Activated naive CD8-positive, alpha-beta T cell treated with anti-CD3 and anti-CD28 coated beads, Interleukin-2, amount 50 U/mL, for 24 hours (primary cell): ENCODE results near the gene EID2B.

Experiments
- ATAC-seq: fragments of 150-1000 bp; cut with Tn5 transposase; one replicate; pipeline ENCODE4 v1.10.0; 2021
- DNase-seq: peaks from one replicate; pipeline ENCODE4 v3.0.0; 2021
- H3K27ac Mint-ChIP-seq: one replicate; pipeline ENCODE4 v1.8.0; 2021; ENCODE audit warnings: mild to moderate bottlenecking, mixed read lengths
- H3K27me3 Mint-ChIP-seq: one replicate; pipeline ENCODE4 v1.8.0; 2021; ENCODE audit warnings: mixed read lengths
- H3K36me3 Mint-ChIP-seq: one replicate; pipeline ENCODE4 v1.8.0; 2021; ENCODE audit warnings: low read depth, mixed read lengths
- H3K4me1 Mint-ChIP-seq: one replicate; pipeline ENCODE4 v1.8.0; 2021; ENCODE audit warnings: mixed read lengths
- H3K4me3 Mint-ChIP-seq: one replicate; pipeline ENCODE4 v1.8.0; 2021; ENCODE audit warnings: mild to moderate bottlenecking, moderate library complexity, mixed read lengths
- H3K9me3 Mint-ChIP-seq: one replicate; pipeline ENCODE4 v1.8.0; 2021; ENCODE audit warnings: mixed read lengths

The EID2B gene

DNA sequence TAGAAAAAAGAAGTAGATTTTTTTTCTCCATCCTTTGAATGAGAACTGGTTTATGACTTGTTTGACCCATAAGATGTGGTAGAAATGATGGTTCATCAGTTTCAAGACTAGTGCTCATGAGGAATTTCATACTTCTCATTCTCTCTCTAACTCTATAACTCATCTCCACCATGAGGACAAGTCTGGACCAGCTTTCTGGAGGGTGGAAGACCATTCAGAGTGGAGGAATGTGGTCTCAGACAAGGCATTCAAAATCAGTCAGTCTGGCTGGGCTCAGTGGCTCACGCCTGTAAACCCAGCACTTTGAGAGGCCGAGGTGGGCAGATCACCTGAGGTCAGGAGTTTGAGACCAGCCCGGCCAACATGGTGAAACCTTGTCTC is 10.8 kb upstream of the EID2B start:
- ATAC-seq, result no peak
- peaks cover 2% of the 10 kb centered on the region for H3K27me3 Mint-ChIP-seq
- H3K27ac Mint-ChIP-seq, result peak overlapping the region; percentile 66
- no peak for DNase-seq
- H3K4me1 Mint-ChIP-seq, result peaks cover 51% of the 10 kb centered on the region
- H3K9me3 Mint-ChIP-seq, result no peaks in the 10 kb centered on the region
- no peak overlapping the region for H3K4me3 Mint-ChIP-seq
- H3K36me3 Mint-ChIP-seq, result peaks cover 4% of the 10 kb centered on the region

DNA sequence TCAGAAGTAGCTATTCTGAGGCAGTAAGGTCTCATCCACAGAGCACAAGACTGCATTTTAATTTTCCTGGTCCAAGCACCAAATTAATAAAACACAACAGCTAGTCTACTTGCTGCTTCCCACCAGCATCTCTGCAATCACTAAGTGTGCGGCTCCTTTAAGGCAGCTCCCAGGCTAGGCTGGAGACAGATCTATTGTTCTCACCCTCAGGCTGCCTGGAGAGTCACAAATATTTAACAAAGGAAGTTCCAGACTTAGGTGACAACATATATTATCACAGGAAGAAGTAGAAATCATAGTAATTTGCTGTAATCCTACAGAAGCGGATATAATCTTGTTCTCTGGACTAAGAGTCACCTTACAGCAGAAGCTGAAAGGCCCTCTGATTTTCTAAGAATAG is 9.6 kb upstream of the EID2B start:
- Mint-ChIP-seq H3K4me3 (no peak overlapping the region), H3K4me1 (peaks cover 61% of the 10 kb centered on the region)

GRCh38 chr19:39540333-39540673 is 7.7 kb upstream of the EID2B start:
- H3K36me3 Mint-ChIP-seq, result peaks cover 10% of the 10 kb centered on the region
- H3K4me1 Mint-ChIP-seq, result peaks cover 56% of the 10 kb centered on the region
- peaks cover 2% of the 10 kb centered on the region for H3K27me3 Mint-ChIP-seq
- no peaks in the 10 kb centered on the region for H3K9me3 Mint-ChIP-seq
- no peak for DNase-seq
- no peak for ATAC-seq
- H3K4me3 Mint-ChIP-seq, result peak overlapping the region; percentile 97
- peak overlapping the region; percentile 96 for H3K27ac Mint-ChIP-seq

More for the DNA sequence above, 9.6 kb upstream of the EID2B start:
- Mint-ChIP-seq H3K27me3 (peaks cover 2% of the 10 kb centered on the region), H3K9me3 (no peaks in the 10 kb centered on the region), H3K27ac (no peak overlapping the region), H3K36me3 (peaks cover 10% of the 10 kb centered on the region)
- DNase-seq, result no peak
- no peak for ATAC-seq

DNA sequence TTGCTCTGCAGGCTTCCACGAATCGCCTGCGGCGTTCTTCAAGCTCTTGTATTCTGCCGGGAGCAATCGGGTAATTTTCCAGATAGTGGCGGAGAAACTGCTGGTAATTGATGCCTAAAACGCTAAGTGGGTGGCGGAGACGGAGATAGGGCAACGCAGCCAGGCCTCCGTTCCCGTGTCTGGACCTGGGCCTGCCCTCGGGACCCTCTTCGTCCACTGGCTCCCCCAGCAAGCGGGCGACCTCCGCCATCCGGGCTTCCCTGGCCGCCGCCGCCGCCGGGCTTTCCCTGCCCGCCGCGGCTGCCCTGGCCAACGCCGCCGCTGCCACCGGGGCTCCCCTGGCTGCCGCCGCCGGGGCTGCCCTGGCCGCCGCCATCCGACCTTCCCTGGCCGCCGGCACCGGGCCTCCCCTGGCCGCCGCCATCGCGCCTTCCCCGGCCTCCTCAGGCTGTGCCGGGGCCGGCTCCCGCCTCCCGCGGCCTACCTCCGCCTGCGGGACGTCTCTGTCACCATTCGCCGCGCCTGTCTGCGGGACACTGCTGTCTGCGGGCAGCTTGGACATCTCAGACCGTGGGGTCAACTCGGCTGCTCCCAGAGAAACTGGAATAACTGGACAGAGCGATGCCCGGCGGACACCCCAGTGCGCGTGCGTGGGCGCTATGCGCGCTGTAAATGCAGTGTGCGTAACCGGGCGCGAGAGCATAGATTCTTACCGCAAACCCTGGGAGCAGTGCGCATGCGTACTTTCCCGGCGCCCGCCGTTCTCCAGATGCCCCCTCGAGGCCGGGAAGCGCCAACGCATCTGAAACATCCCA is 7.1 kb upstream of the EID2B start, which contains the start of gene EID2:
Gene EID2 (minus strand): TSS at position 644 of the 815 bp plus-strand sequence. CDS start 82 bp downstream, at position 562.
- Mint-ChIP-seq H3K36me3 (peaks cover 10% of the 10 kb centered on the region), H3K27ac (peak within 1 kb of the TSS; percentile 96), H3K4me3 (peak within 1 kb of the TSS; percentile 97), H3K4me1 (peaks cover 53% of the 10 kb centered on the region), H3K9me3 (no peaks in the 10 kb centered on the region), H3K27me3 (peaks cover 2% of the 10 kb centered on the region)
- DNase-seq, result peak; percentile 98
- peak; percentile 76 for ATAC-seq

- Mint-ChIP-seq H3K4me3 (peak overlapping the region; percentile 97), H3K9me3 (no peaks in the 10 kb centered on the region), H3K4me1 (peaks cover 48% of the 10 kb centered on the region), H3K27ac (peak overlapping the region; percentile 95), H3K36me3 (peaks cover 10% of the 10 kb centered on the region), H3K27me3 (peaks cover 2% of the 10 kb centered on the region)
- DNase-seq, result no peak
- ATAC-seq, result no peak
Measured at GRCh38 chr19:39539165-39539517, 6.5 kb upstream of the EID2B start.

- no peak for ATAC-seq
- Mint-ChIP-seq H3K27ac (no peak overlapping the region), H3K4me1 (peaks cover 40% of the 10 kb centered on the region), H3K36me3 (peaks cover 7% of the 10 kb centered on the region), H3K27me3 (no peaks in the 10 kb centered on the region), H3K4me3 (no peak overlapping the region), H3K9me3 (no peaks in the 10 kb centered on the region)
- no peak for DNase-seq
Measured at GRCh38 chr19:39533791-39534190, 1.1 kb upstream of the EID2B start.

DNA sequence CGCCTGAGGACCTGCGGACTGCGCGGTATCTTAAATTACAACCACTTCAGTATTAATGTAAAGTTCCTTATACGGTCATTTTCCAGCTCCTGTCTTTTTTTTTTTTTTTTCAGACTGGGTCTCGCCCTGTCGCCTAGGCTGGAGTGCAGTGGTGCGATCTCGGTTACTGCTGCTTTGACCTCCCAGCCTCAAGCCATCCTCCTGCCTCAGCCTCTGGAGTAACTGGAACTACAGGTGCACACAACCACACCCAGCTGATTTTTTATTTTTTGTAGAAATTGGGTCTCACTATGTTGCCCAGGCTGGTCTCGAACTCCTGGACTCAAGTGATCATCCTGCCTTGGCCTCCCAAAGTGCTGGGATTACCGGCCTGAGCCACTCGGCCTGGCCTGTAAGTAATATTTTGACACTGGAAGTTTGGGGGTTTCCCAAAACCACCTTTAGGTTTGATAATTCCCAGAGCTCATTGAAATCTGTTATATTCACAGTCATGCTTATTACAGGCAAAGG is 406 bp upstream of the EID2B start:
- DNase-seq (no peak), ATAC-seq (peak; percentile 8)
- H3K36me3 Mint-ChIP-seq, result peaks cover 2% of the 10 kb centered on the region
- H3K4me1 Mint-ChIP-seq, result peaks cover 36% of the 10 kb centered on the region
- peak overlapping the region; percentile 93 for H3K4me3 Mint-ChIP-seq
- peak overlapping the region; percentile 89 for H3K27ac Mint-ChIP-seq
- no peaks in the 10 kb centered on the region for H3K9me3 Mint-ChIP-seq
- no peaks in the 10 kb centered on the region for H3K27me3 Mint-ChIP-seq

DNA sequence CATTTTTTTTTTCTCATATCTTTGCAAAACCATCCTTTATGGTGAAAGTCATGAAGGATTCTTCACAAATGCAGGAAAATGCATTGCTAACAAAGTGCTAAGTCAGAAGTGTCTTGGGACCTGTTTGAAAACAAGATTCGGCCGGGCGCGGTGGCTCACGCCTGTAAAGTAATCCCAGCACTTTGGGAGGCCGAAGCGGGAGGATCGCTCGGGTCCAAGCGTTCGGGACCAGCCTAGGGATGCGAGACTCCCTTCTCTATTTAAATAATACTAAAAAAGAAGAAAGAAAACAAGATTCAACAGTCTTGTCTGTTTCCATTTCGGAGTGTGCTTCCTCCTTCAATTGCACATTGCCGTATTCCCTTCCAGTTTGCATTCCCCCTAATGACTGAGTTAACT is 819 bp downstream of the EID2B start:
- H3K4me3 Mint-ChIP-seq, result peak overlapping the region; percentile 93
- no peak for ATAC-seq
- peak overlapping the region; percentile 89 for H3K27ac Mint-ChIP-seq
- no peak for DNase-seq
- no peaks in the 10 kb centered on the region for H3K36me3 Mint-ChIP-seq
- no peaks in the 10 kb centered on the region for H3K27me3 Mint-ChIP-seq
- no peaks in the 10 kb centered on the region for H3K9me3 Mint-ChIP-seq
- peaks cover 29% of the 10 kb centered on the region for H3K4me1 Mint-ChIP-seq

- Mint-ChIP-seq H3K9me3 (no peaks in the 10 kb centered on the region), H3K27me3 (no peaks in the 10 kb centered on the region), H3K4me1 (peaks cover 15% of the 10 kb centered on the region), H3K4me3 (no peak overlapping the region), H3K36me3 (no peaks in the 10 kb centered on the region), H3K27ac (no peak overlapping the region)
- ATAC-seq (no peak), DNase-seq (no peak)
Measured at GRCh38 chr19:39525205-39525604, 7.4 kb downstream of the EID2B start.

DNA sequence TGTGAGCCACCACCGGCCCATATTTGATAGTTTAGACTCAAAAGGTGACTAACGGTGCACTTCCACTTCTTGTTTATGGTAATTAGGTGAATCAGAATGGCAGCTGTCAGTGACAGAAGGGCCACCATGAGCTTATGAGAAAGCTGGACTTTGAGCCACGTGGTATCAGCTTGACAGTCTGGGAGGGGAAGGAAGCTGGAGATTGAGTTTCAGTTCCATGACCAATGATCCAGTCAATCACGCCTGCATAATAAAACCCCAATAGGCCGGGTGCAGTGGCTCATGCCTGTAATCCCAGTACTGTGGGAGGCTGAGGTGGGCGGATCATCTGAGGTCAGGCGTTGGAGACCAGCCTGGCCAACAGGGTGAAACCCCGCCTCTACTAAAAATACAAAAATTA is 8.2 kb downstream of the EID2B start:
- H3K27me3 Mint-ChIP-seq, result no peaks in the 10 kb centered on the region
- no peak overlapping the region for H3K4me3 Mint-ChIP-seq
- H3K27ac Mint-ChIP-seq, result no peak overlapping the region
- H3K36me3 Mint-ChIP-seq, result no peaks in the 10 kb centered on the region
- DNase-seq (no peak), ATAC-seq (no peak)
- H3K4me1 Mint-ChIP-seq, result peaks cover 15% of the 10 kb centered on the region
- no peaks in the 10 kb centered on the region for H3K9me3 Mint-ChIP-seq

- no peak overlapping the region for H3K4me3 Mint-ChIP-seq
- no peak overlapping the region for H3K27ac Mint-ChIP-seq
- no peaks in the 10 kb centered on the region for H3K9me3 Mint-ChIP-seq
- DNase-seq (no peak), ATAC-seq (no peak)
- H3K4me1 Mint-ChIP-seq, result peaks cover 14% of the 10 kb centered on the region
- H3K36me3 Mint-ChIP-seq, result no peaks in the 10 kb centered on the region
- H3K27me3 Mint-ChIP-seq, result peaks cover 13% of the 10 kb centered on the region
Measured at GRCh38 chr19:39520541-39521484, 11.8 kb downstream of the EID2B start.

DNA sequence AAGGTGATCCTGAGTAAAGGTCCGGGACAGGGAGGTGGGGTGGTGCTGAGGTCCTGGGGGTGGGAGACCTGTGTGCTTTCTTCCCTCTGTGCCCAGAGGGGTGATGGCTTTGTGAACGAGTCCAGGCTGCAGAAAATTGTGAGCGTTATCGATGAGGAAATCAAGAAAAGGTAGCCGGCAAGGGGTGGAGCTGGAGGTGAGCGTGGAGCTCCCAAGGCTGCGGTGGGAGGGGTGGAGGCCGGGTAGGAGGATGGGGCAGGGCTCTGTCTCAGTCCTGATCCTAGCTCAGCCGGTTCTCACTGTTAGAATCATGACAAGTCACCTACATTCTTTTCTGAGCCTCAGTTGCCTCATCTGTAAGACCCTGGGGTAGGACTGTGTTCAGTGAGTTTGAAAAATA is 13.7 kb downstream of the EID2B start:
- Mint-ChIP-seq H3K27ac (no peak overlapping the region), H3K4me3 (no peak overlapping the region), H3K9me3 (no peaks in the 10 kb centered on the region), H3K36me3 (no peaks in the 10 kb centered on the region), H3K4me1 (peaks cover 15% of the 10 kb centered on the region), H3K27me3 (peaks cover 29% of the 10 kb centered on the region)
- DNase-seq (no peak), ATAC-seq (no peak)

GRCh38 chr19:39518458-39518857 is 14.2 kb downstream of the EID2B start:
- H3K27ac Mint-ChIP-seq, result no peak overlapping the region
- H3K27me3 Mint-ChIP-seq, result peaks cover 35% of the 10 kb centered on the region
- no peak for DNase-seq
- ATAC-seq, result no peak
- peaks cover 15% of the 10 kb centered on the region for H3K4me1 Mint-ChIP-seq
- H3K4me3 Mint-ChIP-seq, result no peak overlapping the region
- no peaks in the 10 kb centered on the region for H3K36me3 Mint-ChIP-seq
- H3K9me3 Mint-ChIP-seq, result no peaks in the 10 kb centered on the region

- peak overlapping the region; percentile 41 for H3K27ac Mint-ChIP-seq
- peaks cover 15% of the 10 kb centered on the region for H3K4me1 Mint-ChIP-seq
- peaks cover 42% of the 10 kb centered on the region for H3K27me3 Mint-ChIP-seq
- no peak overlapping the region for H3K4me3 Mint-ChIP-seq
- ATAC-seq (no peak), DNase-seq (no peak)
- H3K36me3 Mint-ChIP-seq, result no peaks in the 10 kb centered on the region
- H3K9me3 Mint-ChIP-seq, result no peaks in the 10 kb centered on the region
Measured at GRCh38 chr19:39517432-39517831, 15.2 kb downstream of the EID2B start.

- H3K27me3 Mint-ChIP-seq, result peaks cover 45% of the 10 kb centered on the region
Measured at GRCh38 chr19:39516270-39516669, 16.4 kb downstream of the EID2B start.

More at GRCh38 chr19:39516270-39516669, 16.4 kb downstream of the EID2B start:
- no peaks in the 10 kb centered on the region for H3K36me3 Mint-ChIP-seq
- H3K9me3 Mint-ChIP-seq, result no peaks in the 10 kb centered on the region
- DNase-seq, result no peak
- H3K27ac Mint-ChIP-seq, result no peak overlapping the region
- no peak for ATAC-seq
- H3K4me3 Mint-ChIP-seq, result peak overlapping the region; percentile 19
- H3K4me1 Mint-ChIP-seq, result peaks cover 11% of the 10 kb centered on the region
